Measurements from ENCODE around the gene PLEKHG4. TPM values are rescaled to one million over a fixed set of nuclear protein-coding genes. Genes with fewer than 3 reads are reported as not detected.

Gene PLEKHG4, protein sequence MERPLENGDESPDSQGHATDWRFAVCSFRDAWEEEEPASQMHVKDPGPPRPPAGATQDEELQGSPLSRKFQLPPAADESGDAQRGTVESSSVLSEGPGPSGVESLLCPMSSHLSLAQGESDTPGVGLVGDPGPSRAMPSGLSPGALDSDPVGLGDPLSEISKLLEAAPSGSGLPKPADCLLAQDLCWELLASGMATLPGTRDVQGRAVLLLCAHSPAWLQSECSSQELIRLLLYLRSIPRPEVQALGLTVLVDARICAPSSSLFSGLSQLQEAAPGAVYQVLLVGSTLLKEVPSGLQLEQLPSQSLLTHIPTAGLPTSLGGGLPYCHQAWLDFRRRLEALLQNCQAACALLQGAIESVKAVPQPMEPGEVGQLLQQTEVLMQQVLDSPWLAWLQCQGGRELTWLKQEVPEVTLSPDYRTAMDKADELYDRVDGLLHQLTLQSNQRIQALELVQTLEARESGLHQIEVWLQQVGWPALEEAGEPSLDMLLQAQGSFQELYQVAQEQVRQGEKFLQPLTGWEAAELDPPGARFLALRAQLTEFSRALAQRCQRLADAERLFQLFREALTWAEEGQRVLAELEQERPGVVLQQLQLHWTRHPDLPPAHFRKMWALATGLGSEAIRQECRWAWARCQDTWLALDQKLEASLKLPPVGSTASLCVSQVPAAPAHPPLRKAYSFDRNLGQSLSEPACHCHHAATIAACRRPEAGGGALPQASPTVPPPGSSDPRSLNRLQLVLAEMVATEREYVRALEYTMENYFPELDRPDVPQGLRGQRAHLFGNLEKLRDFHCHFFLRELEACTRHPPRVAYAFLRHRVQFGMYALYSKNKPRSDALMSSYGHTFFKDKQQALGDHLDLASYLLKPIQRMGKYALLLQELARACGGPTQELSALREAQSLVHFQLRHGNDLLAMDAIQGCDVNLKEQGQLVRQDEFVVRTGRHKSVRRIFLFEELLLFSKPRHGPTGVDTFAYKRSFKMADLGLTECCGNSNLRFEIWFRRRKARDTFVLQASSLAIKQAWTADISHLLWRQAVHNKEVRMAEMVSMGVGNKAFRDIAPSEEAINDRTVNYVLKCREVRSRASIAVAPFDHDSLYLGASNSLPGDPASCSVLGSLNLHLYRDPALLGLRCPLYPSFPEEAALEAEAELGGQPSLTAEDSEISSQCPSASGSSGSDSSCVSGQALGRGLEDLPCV
- total RNA-seq (100 to 1,000 TPM in 1 of 2 donors, 10 to 100 TPM in 1; 86.5 to 137 TPM), polyA plus RNA-seq (ENCODE audit: insufficient read depth, low read depth, low replicate concordance) (102 TPM)
- long read RNA-seq, donor 1, partial matches to known transcripts = 0 of 1 reads
- long read RNA-seq, donor 1, other reads (novel, unspliced or antisense) = 0 of 1 reads
- long read RNA-seq, donor 2, full-length matches to known transcripts = 2 of 2 reads
- long read RNA-seq, donor 2, partial matches to known transcripts = 0 of 2 reads
- long read RNA-seq, donor 2, other reads (novel, unspliced or antisense) = 0 of 2 reads

GRCh38 chr16:67279296-67280089, at the start of gene PLEKHG4:
Gene PLEKHG4 (plus strand): TSS chr16:67279532. CDS start chr16:67280045, 513 bp downstream.
- peak within 1 kb of the TSS; percentile 65 to 67 for H3K4me3 ChIP-seq
- 23 to 46% methylated on average over 12 to 62 of the region's 83 CpGs for WGBS, 2 donors
- H3K4me1 ChIP-seq = peaks cover 17% of the 10 kb centered on the region
- DNase-seq = peak; percentile 75
- no peaks in the 10 kb centered on the region for H3K36me3 ChIP-seq (ENCODE audit: low read depth, missing control alignments)
- peak; percentile 54 to 87 (median 70) for TF ChIP-seq CTCF (IDR thresholded peaks at IDR 0.05)
- TF ChIP-seq POLR2A (IDR thresholded peaks at IDR 0.05) = no peak
- no peaks in the 10 kb centered on the region for H3K27me3 ChIP-seq
- H3K9me3 ChIP-seq = no peaks in the 10 kb centered on the region
- intact Hi-C loops (cut with DNase I; ENCODE audit: low total_unique reads) = loop anchor here (10.0 kb wide), 1 partner anchor 55 kb away; no protein-coding TSS in a partner anchor
- H3K27ac ChIP-seq = peak within 1 kb of the TSS in 1 of 2 donors; percentile 61

DNA sequence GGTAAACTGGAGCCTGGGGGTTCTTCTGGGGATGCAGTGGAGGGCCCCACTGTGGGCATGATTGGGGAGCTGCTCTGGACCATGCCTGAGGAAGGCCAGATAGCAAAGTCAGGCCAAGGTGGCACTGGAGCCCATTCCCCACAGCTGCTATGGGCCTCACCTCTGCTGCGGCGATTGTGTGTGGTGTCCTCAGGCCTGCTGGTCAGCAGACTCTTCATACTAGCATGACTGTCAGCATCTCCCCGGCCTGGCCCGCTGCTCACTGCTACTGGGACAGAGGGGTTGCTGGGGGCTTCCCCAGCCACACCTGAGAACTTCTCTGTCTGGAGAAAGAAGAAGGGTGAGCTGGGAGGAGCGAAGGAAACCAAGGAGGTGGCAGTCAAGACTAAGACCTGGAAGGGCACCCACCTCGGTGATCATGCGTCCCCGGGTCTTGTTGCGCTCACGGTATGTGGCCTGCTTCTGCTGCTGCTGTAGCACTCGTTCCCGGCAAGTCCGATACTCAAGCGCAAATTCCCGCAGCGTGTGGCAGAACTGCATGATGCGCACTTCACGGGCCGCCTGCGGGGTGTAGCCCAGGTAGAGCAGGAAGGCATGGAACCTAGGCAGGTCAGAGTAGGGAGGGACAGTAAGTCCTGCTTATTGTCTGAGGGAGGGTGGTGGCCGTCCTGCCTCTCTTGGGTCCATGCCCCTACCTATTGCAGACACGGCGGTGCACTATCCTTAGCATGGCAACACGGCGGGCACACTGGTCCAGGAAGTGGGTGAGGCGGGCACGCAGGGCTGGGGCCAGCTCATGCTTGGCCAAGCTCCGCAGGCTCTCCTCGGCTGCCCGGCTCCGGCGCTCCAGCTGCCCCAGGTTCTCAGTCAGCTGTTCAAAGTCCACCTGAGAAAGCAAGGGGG, 49.2 kb upstream of the PLEKHG4 start:
- H3K4me1 ChIP-seq = peaks cover 11% of the 10 kb centered on the region
- no peak for DNase-seq
- 90 to 95% methylated on average over 20 to 32 of the region's 32 CpGs for WGBS, 2 donors
- H3K36me3 ChIP-seq (ENCODE audit: low read depth, missing control alignments) = no peaks in the 10 kb centered on the region
- H3K9me3 ChIP-seq = no peaks in the 10 kb centered on the region
- H3K4me3 ChIP-seq = no peak overlapping the region
- H3K27me3 ChIP-seq = no peaks in the 10 kb centered on the region
- no peak for TF ChIP-seq CTCF (IDR thresholded peaks at IDR 0.05)
- TF ChIP-seq POLR2A (IDR thresholded peaks at IDR 0.05) = no peak
- no peak overlapping the region for H3K27ac ChIP-seq
- intact Hi-C loops (cut with DNase I; ENCODE audit: low total_unique reads) = no loop called here

- no peak for DNase-seq
Observed at GRCh38 chr16:67230809-67231660, 48.3 kb upstream of the PLEKHG4 start.

More at GRCh38 chr16:67230809-67231660, 48.3 kb upstream of the PLEKHG4 start:
- Histone ChIP-seq H3K36me3 (ENCODE audit: low read depth, missing control alignments) (no peaks in the 10 kb centered on the region), H3K27me3 (no peaks in the 10 kb centered on the region), H3K4me1 (peaks cover 10% of the 10 kb centered on the region), H3K9me3 (no peaks in the 10 kb centered on the region), H3K4me3 (no peak overlapping the region), H3K27ac (no peak overlapping the region)
- 78 to 87% methylated on average over 10 to 12 of the region's 12 CpGs for WGBS, 2 donors
- intact Hi-C loops (cut with DNase I; ENCODE audit: low total_unique reads) = no loop called here
- TF ChIP-seq POLR2A (IDR thresholded peaks at IDR 0.05) (no peak), CTCF (IDR thresholded peaks at IDR 0.05) (no peak)

All from testis (tissue), 5 donors.